T-cell (primary cell): ENCODE data around the gene PAK2. TPM values are rescaled to one million over a fixed set of nuclear protein-coding genes. Genes with fewer than 3 reads are reported as not detected.

ENCODE experiments used
- ATAC-seq, 4 experiments: fragments of 200-7000 bp in 3 of 4; fragments of 150-1000 bp in 1 of 4; cut with Tn5 transposase; replicated peaks in 1 of 4; 1 replicate in 3 of 4; 2 replicates in 1 of 4; pipeline ENCODE4 v1.10.0; 2021; ENCODE audit warnings: moderate library complexity in 3 of 4, mild to moderate bottlenecking in 2 of 4, moderate number of reproducible peaks in 1 of 4
- CTCF ChIA-PET, 2 donors: fragments of 300-600 bp; sonication (Branson Sonifier 250); formaldehyde crosslinking; loops; one replicate each; lab custom pipeline; 2022; ENCODE audit warnings: antibody characterized with exemption in 2 of 2; lab: Charles Lee
- POLR2A ChIA-PET, 2 donors: fragments of 300-600 bp; sonication (Branson Sonifier 250); formaldehyde crosslinking; loops; one replicate each; lab custom pipeline; 2022; ENCODE audit warnings: antibody characterized with exemption in 2 of 2; lab: Charles Lee
- DNase-seq, 35 experiments: peaks; one replicate each; pipeline versions ENCODE4 v3.0.0 to v3.0.0-alpha.2; 2013 to 2023
- H3K27ac ChIP-seq: one replicate; pipeline ENCODE4 v1.5.1; 2013; ENCODE audit warnings: low read length
- H3K27me3 ChIP-seq, 2 experiments: replicated peaks in 1 of 2; 1 replicate in 1 of 2; 2 replicates in 1 of 2; pipeline versions ENCODE4 v1.6.1 to v1.7.0; 2013; ENCODE audit warnings: low read length in 1 of 2, mixed read lengths in 1 of 2; ENCODE audit not compliant: control insufficient read depth in 2 of 2, insufficient read depth in 2 of 2; ENCODE audit errors: extremely low read depth in 1 of 2
- H3K36me3 ChIP-seq, 2 donors: 1 replicate in 1 of 2; 2 replicates in 1 of 2; pipeline versions ENCODE4 v1.6.1 to v1.7.0; 2013; ENCODE audit warnings: low read length in 1 of 2; ENCODE audit not compliant: control insufficient read depth in 2 of 2, insufficient read depth in 1 of 2; ENCODE audit errors: extremely low read depth in 1 of 2
- H3K4me1 ChIP-seq, 2 experiments: 1 replicate in 1 of 2; 2 replicates in 1 of 2; pipeline versions ENCODE4 v1.6.1 to v1.7.0; 2013; ENCODE audit warnings: low read length in 2 of 2, mixed read lengths in 1 of 2; ENCODE audit not compliant: insufficient read depth in 2 of 2, control insufficient read depth in 1 of 2; ENCODE audit errors: extremely low read depth in 1 of 2
- H3K4me3 ChIP-seq, 2 donors: 1 replicate in 1 of 2; 2 replicates in 1 of 2; pipeline versions ENCODE4 v1.5.1 to v1.7.0; 2013; ENCODE audit warnings: mild to moderate bottlenecking in 2 of 2, low read length in 1 of 2, moderate library complexity in 1 of 2; ENCODE audit not compliant: control insufficient read depth in 1 of 2; ENCODE audit errors: extremely low read depth in 1 of 2
- H3K9me3 ChIP-seq: 2 replicates; pipeline ENCODE4 v1.7.0; 2013
- H3K27ac Mint-ChIP-seq, 2 donors: one replicate each; pipeline ENCODE4 v1.8.0; 2020 to 2021; ENCODE audit warnings: mild to moderate bottlenecking in 2 of 2, mixed read lengths in 2 of 2
- H3K27me3 Mint-ChIP-seq, 2 donors: one replicate each; pipeline ENCODE4 v1.8.0; 2021 to 2022; ENCODE audit warnings: mixed read lengths in 2 of 2
- H3K36me3 Mint-ChIP-seq: one replicate; pipeline ENCODE4 v1.8.0; 2021; ENCODE audit warnings: mixed read lengths
- H3K4me1 Mint-ChIP-seq, 3 donors: one replicate each; pipeline ENCODE4 v1.8.0; 2020 to 2022; ENCODE audit warnings: mixed read lengths in 3 of 3, mild to moderate bottlenecking in 1 of 3
- H3K4me3 Mint-ChIP-seq, 3 donors: one replicate each; pipeline ENCODE4 v1.8.0; 2020 to 2022; ENCODE audit warnings: mild to moderate bottlenecking in 3 of 3, mixed read lengths in 3 of 3, moderate library complexity in 3 of 3
- H3K9me3 Mint-ChIP-seq, 3 donors: one replicate each; pipeline ENCODE4 v1.8.0; 2020 to 2022; ENCODE audit warnings: mixed read lengths in 3 of 3
- WGBS: methylation state at CpG from one replicate; pipeline ENCODE4 v1.1.5; 2013; ENCODE audit warnings: missing lambda C conversion rate; ENCODE audit not compliant: insufficient coverage; 5-methylcytosine and 5-hydroxymethylcytosine counted together
- total RNA-seq, 35 experiments: library from RNA in 6 of 35; stranded (reverse) in 6 of 35; fragments of 120-200 nt in 1 of 35; gene quantifications; one replicate each; pipeline versions ENCODE4 v1.2.1 to v1.2.4 and lab custom pipeline; 2013 to 2026

Gene PAK2
- total RNA-seq, 5 donors from 2014 or later (not counting 1 experiment from before 2014, with no cell fraction given) = 62.7 to 87.3 (median 76.2) TPM

- Histone ChIP-seq H3K4me1 (peaks cover 0 to 17% of the 10 kb centered on the region in 2 experiments), H3K27ac (no peak overlapping the region), H3K9me3 (no peaks in the 10 kb centered on the region), H3K4me3 (no peak overlapping the region), H3K27me3 (no peaks in the 10 kb centered on the region), H3K36me3 (no peaks in the 10 kb centered on the region)
- no peaks in the 10 kb centered on the region for H3K27me3 Mint-ChIP-seq
- H3K4me3 Mint-ChIP-seq = no peak overlapping the region
- peak overlapping the region; percentile 39 for H3K27ac Mint-ChIP-seq
- 93% methylated on average over 4 of the region's 5 CpGs for WGBS
- DNase-seq (no peak), ATAC-seq (no peak)
- H3K36me3 Mint-ChIP-seq = no peaks in the 10 kb centered on the region
- H3K4me1 Mint-ChIP-seq = peaks cover 2 to 11% (median 7%) of the 10 kb centered on the region in 3 donors
- POLR2A ChIA-PET = no interaction called here
- no peaks in the 10 kb centered on the region for H3K9me3 Mint-ChIP-seq
- CTCF ChIA-PET = interaction anchor here (0.7 to 1.6 kb wide), 3 partner anchors 11 to 83 kb away, joined by 3 to 4 read pairs (median 3); no protein-coding TSS in a partner anchor
These were observed 43.8 kb upstream of the PAK2 start for GRCh38 chr3:196695849-196696226.

- Mint-ChIP-seq H3K27ac (no peak overlapping the region), H3K4me3 (no peak overlapping the region), H3K27me3 (no peaks in the 10 kb centered on the region), H3K4me1 (peaks cover 2 to 11% (median 7%) of the 10 kb centered on the region in 3 donors), H3K36me3 (no peaks in the 10 kb centered on the region), H3K9me3 (no peaks in the 10 kb centered on the region)
- ATAC-seq = no peak
- Histone ChIP-seq H3K27me3 (no peaks in the 10 kb centered on the region), H3K9me3 (no peaks in the 10 kb centered on the region), H3K27ac (no peak overlapping the region), H3K4me3 (no peak overlapping the region), H3K4me1 (peaks cover 0 to 17% of the 10 kb centered on the region in 2 experiments), H3K36me3 (no peaks in the 10 kb centered on the region)
- WGBS = no CpG with 5 or more reads among the region's 5 CpGs
- no peak for DNase-seq
- CTCF ChIA-PET = no interaction called here
- POLR2A ChIA-PET = no interaction called here
These were observed 42.4 kb upstream of the PAK2 start for GRCh38 chr3:196697270-196697669.

- Mint-ChIP-seq H3K4me1 (peaks cover 0 to 8% (median 7%) of the 10 kb centered on the region in 3 donors), H3K36me3 (no peaks in the 10 kb centered on the region), H3K9me3 (no peaks in the 10 kb centered on the region), H3K27me3 (no peaks in the 10 kb centered on the region), H3K27ac (no peak overlapping the region), H3K4me3 (no peak overlapping the region)
- Histone ChIP-seq H3K27me3 (no peaks in the 10 kb centered on the region), H3K4me1 (peaks cover 0 to 7% of the 10 kb centered on the region in 2 experiments), H3K36me3 (no peaks in the 10 kb centered on the region), H3K9me3 (no peaks in the 10 kb centered on the region), H3K4me3 (no peak overlapping the region), H3K27ac (no peak overlapping the region)
- 100% methylated on average over 2 of the region's 7 CpGs for WGBS
- no peak for DNase-seq
- ChIA-PET POLR2A (interaction anchor here in 1 of 2 donors (0.7 kb wide), 1 partner anchor 10 kb away, joined by 3 read pairs; no protein-coding TSS in a partner anchor), CTCF (interaction anchor here in 1 of 2 donors (0.6 kb wide), 1 partner anchor 12 kb away, joined by 3 read pairs; no protein-coding TSS in a partner anchor)
- ATAC-seq = no peak
These were observed 39.9 kb upstream of the PAK2 start for GRCh38 chr3:196699749-196700148.

GRCh38 chr3:196700801-196701200 is 38.9 kb upstream of the PAK2 start:
- Histone ChIP-seq H3K27ac (no peak overlapping the region), H3K27me3 (no peaks in the 10 kb centered on the region), H3K4me1 (no peaks in the 10 kb centered on the region), H3K4me3 (no peak overlapping the region), H3K9me3 (no peaks in the 10 kb centered on the region), H3K36me3 (no peaks in the 10 kb centered on the region)
- 69% methylated on average over 2 of the region's 4 CpGs for WGBS
- Mint-ChIP-seq H3K27me3 (no peaks in the 10 kb centered on the region), H3K9me3 (no peaks in the 10 kb centered on the region), H3K4me1 (peaks cover 0 to 4% (median 3%) of the 10 kb centered on the region in 3 donors), H3K27ac (no peak overlapping the region), H3K4me3 (no peak overlapping the region), H3K36me3 (no peaks in the 10 kb centered on the region)
- ChIA-PET CTCF (no interaction called here), POLR2A (no interaction called here)
- ATAC-seq (no peak), DNase-seq (no peak)

- ChIA-PET CTCF (no interaction called here), POLR2A (interaction anchor here in 1 of 2 donors (0.6 kb wide), 2 partner anchors 90 to 159 kb away, joined by 3 to 9 read pairs; no protein-coding TSS in a partner anchor)
- no peaks in the 10 kb centered on the region for H3K9me3 Mint-ChIP-seq
- no peak overlapping the region for H3K4me3 Mint-ChIP-seq
- H3K27ac Mint-ChIP-seq = no peak overlapping the region
- Histone ChIP-seq H3K4me3 (no peak overlapping the region), H3K4me1 (peaks cover 6 to 9% of the 10 kb centered on the region in 2 experiments), H3K36me3 (no peaks in the 10 kb centered on the region), H3K27ac (no peak overlapping the region), H3K9me3 (no peaks in the 10 kb centered on the region), H3K27me3 (no peaks in the 10 kb centered on the region)
- DNase-seq = no peak
- peaks cover 8 to 15% (median 13%) of the 10 kb centered on the region in 3 donors for H3K4me1 Mint-ChIP-seq
- H3K36me3 Mint-ChIP-seq = peaks cover 5% of the 10 kb centered on the region
- no peaks in the 10 kb centered on the region for H3K27me3 Mint-ChIP-seq
- no peak for ATAC-seq
- no CpG with 5 or more reads among the region's 5 CpGs for WGBS
These were observed 33.3 kb upstream of the PAK2 start for GRCh38 chr3:196706327-196706726.

- Histone ChIP-seq H3K4me3 (no peak overlapping the region), H3K9me3 (no peaks in the 10 kb centered on the region), H3K36me3 (no peaks in the 10 kb centered on the region), H3K27ac (no peak overlapping the region), H3K4me1 (peaks cover 6 to 13% of the 10 kb centered on the region in 2 experiments), H3K27me3 (no peaks in the 10 kb centered on the region)
- H3K4me3 Mint-ChIP-seq = no peak overlapping the region
- DNase-seq (no peak), ATAC-seq (no peak)
- CTCF ChIA-PET = no interaction called here
- peaks cover 5% of the 10 kb centered on the region for H3K36me3 Mint-ChIP-seq
- WGBS = no CpG with 5 or more reads among the region's 4 CpGs
- peaks cover 12 to 19% (median 17%) of the 10 kb centered on the region in 3 donors for H3K4me1 Mint-ChIP-seq
- no peak overlapping the region for H3K27ac Mint-ChIP-seq
- no peaks in the 10 kb centered on the region for H3K9me3 Mint-ChIP-seq
- POLR2A ChIA-PET = interaction anchor here in 1 of 2 donors (0.6 kb wide), 2 partner anchors 90 to 158 kb away, joined by 3 to 9 read pairs; no protein-coding TSS in a partner anchor
- no peaks in the 10 kb centered on the region for H3K27me3 Mint-ChIP-seq
These were observed 32.9 kb upstream of the PAK2 start for GRCh38 chr3:196706731-196707130.
